Calu3 (cell line): ENCODE measurements around the gene PDHX. TPM values are rescaled to one million over a fixed set of nuclear protein-coding genes. Genes with fewer than 3 reads are reported as not detected.
A peak's percentile ranks its signal among the peaks of the same experiment; 100 is the strongest.

ENCODE experiments used
- BruUV-seq: library from RNA; stranded (reverse); fragments of 400-500 nt; replicated peaks from 2 replicates; lab custom pipeline; 2021; lab: Mats Ljungman, UMichigan
- CTCF ChIA-PET: fragments of 300-600 bp; sonication (Branson Sonifier 250); formaldehyde crosslinking; loops from one replicate; lab custom pipeline; 2022; ENCODE audit warnings: antibody characterized with exemption; lab: Charles Lee
- DNase-seq: peaks from one replicate; pipeline ENCODE4 v3.0.0; 2022
- H3K27ac Mint-ChIP-seq: one replicate; pipeline ENCODE4 v1.8.0; 2022; ENCODE audit warnings: mixed read lengths; ENCODE audit not compliant: unreplicated experiment
- H3K27me3 Mint-ChIP-seq: one replicate; pipeline ENCODE4 v1.8.0; 2022; ENCODE audit warnings: mixed read lengths; ENCODE audit not compliant: unreplicated experiment
- H3K36me3 Mint-ChIP-seq: one replicate; pipeline ENCODE4 v1.8.0; 2022; ENCODE audit warnings: mild to moderate bottlenecking, moderate library complexity, mixed read lengths; ENCODE audit not compliant: insufficient read depth, unreplicated experiment
- H3K4me1 Mint-ChIP-seq: one replicate; pipeline ENCODE4 v1.8.0; 2022; ENCODE audit warnings: mild to moderate bottlenecking, low read depth, mixed read lengths; ENCODE audit not compliant: unreplicated experiment
- H3K4me3 Mint-ChIP-seq: one replicate; pipeline ENCODE4 v1.8.0; 2022; ENCODE audit warnings: mild to moderate bottlenecking, low read depth, moderate library complexity, mixed read lengths; ENCODE audit not compliant: unreplicated experiment
- H3K9me3 Mint-ChIP-seq: one replicate; pipeline ENCODE4 v1.8.0; 2022; ENCODE audit warnings: low read depth, mixed read lengths; ENCODE audit not compliant: unreplicated experiment
- CTCF ChIP-seq: fragments of 200-600 bp; IDR thresholded peaks from one replicate; pipeline ENCODE4 v1.8.0; 2022; ENCODE audit warnings: antibody characterized with exemption; ENCODE audit not compliant: unreplicated experiment
- intact Hi-C: fragments of 100-400 bp; cut with micrococcal nuclease; formaldehyde crosslinking; loops from one replicate; pipeline ENCODE4 v1.10.0; 2022; ENCODE audit not compliant: unreplicated experiment
- total RNA-seq: library from RNA; stranded (reverse); gene quantifications from 2 replicates; pipeline ENCODE4 v1.2.3, GENCODE V29; 2022

The PDHX gene
- total RNA-seq, 1 experiment from 2014 or later = 47.6 TPM

- DNase-seq = no peak
Observed at GRCh38 chr11:34877375-34877975, 38.9 kb upstream of the PDHX start.

GRCh38 chr11:34881900-34882299, 34.5 kb upstream of the PDHX start:
- DNase-seq = no peak
- Mint-ChIP-seq H3K9me3 (no peaks in the 10 kb centered on the region), H3K4me1 (peaks cover 13% of the 10 kb centered on the region), H3K27ac (no peak overlapping the region), H3K27me3 (no peaks in the 10 kb centered on the region), H3K36me3 (no peaks in the 10 kb centered on the region), H3K4me3 (no peak overlapping the region)
- CTCF ChIA-PET = no interaction called here
- intact Hi-C loops = no loop called here
- no peak for TF ChIP-seq CTCF
- no TSS peak for BruUV-seq

More at GRCh38 chr11:34877375-34877975, 38.9 kb upstream of the PDHX start:
- H3K27ac Mint-ChIP-seq = no peak overlapping the region
- no peaks in the 10 kb centered on the region for H3K9me3 Mint-ChIP-seq
- H3K27me3 Mint-ChIP-seq = no peaks in the 10 kb centered on the region
- H3K36me3 Mint-ChIP-seq = no peaks in the 10 kb centered on the region
- no TSS peak for BruUV-seq
- no peak overlapping the region for H3K4me3 Mint-ChIP-seq
- H3K4me1 Mint-ChIP-seq = peaks cover 9% of the 10 kb centered on the region
- CTCF ChIA-PET = no interaction called here
- intact Hi-C loops = no loop called here
- no peak for TF ChIP-seq CTCF

- H3K27me3 Mint-ChIP-seq = no peaks in the 10 kb centered on the region
- H3K9me3 Mint-ChIP-seq = no peaks in the 10 kb centered on the region
- peak overlapping the region; percentile 9 for H3K27ac Mint-ChIP-seq
- intact Hi-C loops = no loop called here
- peaks cover 20% of the 10 kb centered on the region for H3K4me1 Mint-ChIP-seq
- CTCF ChIA-PET = no interaction called here
- BruUV-seq = no TSS peak
- H3K4me3 Mint-ChIP-seq = no peak overlapping the region
- DNase-seq = no peak
- TF ChIP-seq CTCF = no peak
- no peaks in the 10 kb centered on the region for H3K36me3 Mint-ChIP-seq
Observed at GRCh38 chr11:34886609-34887008, 29.8 kb upstream of the PDHX start.

GRCh38 chr11:34887260-34887659, 29.2 kb upstream of the PDHX start:
- H3K9me3 Mint-ChIP-seq = no peaks in the 10 kb centered on the region
- no peak for DNase-seq
- H3K27ac Mint-ChIP-seq = peak overlapping the region; percentile 9
- no TSS peak for BruUV-seq
- TF ChIP-seq CTCF = no peak
- H3K36me3 Mint-ChIP-seq = no peaks in the 10 kb centered on the region
- CTCF ChIA-PET = interaction anchor here (1.1 to 1.4 kb wide), 2 partner anchors 63 to 96 kb away, joined by 3 to 9 read pairs; no protein-coding TSS in a partner anchor
- intact Hi-C loops = no loop called here
- H3K4me3 Mint-ChIP-seq = no peak overlapping the region
- H3K27me3 Mint-ChIP-seq = no peaks in the 10 kb centered on the region
- peaks cover 20% of the 10 kb centered on the region for H3K4me1 Mint-ChIP-seq
